HCEC 1CT (cell line): ENCODE data around the gene MGRN1.

Experiments used
- DNase-seq: peaks from one replicate; pipeline ENCODE4 v3.0.0-alpha.2; 2017

Gene MGRN1

DNA sequence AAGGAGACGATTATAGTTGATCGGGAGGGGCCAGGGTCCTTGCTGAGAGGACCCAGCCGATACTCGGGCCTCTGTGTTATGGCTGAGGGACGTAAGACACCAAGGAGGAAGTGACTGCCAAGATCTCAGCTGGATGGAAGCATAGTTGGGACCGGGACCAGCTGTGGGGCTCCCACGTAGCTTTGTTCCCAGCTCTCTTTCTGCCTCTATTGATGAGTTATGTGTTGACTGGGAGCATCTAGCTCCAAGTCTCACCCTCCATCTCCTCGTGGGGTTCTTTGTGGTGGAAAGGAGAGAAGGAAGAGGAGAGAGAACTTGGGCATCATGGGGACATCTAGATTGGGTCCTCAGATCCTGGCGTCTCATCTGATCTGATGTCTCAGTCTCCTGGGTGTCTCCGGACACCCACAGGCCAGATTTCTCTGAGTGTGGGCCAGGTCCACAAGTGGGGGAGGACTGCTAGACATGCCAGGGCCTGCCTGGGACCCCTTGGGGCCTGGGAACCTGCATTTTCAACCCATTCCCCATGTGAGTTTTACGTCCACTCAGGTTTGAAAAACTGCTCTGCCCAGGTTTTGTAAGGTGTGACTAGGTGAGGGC, 1.0 kb downstream of the MGRN1 start:
- DNase-seq = no peak

DNA sequence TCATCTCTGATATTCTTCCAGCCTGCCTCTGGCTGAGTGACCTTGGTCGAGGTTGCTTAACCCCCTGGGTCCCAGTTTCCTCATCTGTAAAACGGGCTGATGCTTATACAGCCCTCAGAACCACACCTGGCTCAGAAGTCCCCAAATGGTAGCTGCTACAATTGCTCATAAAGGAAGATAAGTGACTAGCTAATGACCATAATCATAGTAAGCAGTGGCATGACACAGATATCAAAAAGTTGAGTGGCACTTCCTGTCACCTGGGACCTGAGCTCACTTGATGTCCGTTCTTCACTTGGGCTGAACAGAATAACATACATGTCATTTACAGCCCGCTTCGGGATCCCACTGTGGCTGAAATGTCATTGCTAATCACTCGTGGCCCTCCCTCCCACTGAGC, 1.8 kb downstream of the MGRN1 start:
- no peak for DNase-seq

DNA sequence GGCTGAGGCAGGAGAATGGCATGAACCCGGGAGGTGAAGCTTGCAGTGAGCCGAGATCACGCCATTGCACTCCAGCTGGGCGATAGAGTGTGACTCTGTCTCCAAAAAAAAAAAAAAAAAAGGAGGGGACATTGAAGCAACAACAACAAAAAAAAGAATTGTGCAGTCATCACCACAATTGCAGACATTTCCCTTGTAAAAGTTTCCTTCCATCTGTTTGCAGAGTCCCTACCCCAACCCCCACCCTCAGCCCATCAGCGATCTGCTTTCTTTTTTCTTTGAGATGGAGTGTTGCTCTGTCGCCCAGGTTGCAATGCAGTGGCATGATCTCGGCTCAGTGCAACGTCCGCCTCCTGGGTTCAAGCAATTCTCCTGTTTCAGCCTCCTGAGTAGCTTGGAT, 3.7 kb downstream of the MGRN1 start:
- DNase-seq = no peak

- DNase-seq = no peak
Measured at GRCh38 chr16:4631444-4631843, 6.8 kb downstream of the MGRN1 start.

DNA sequence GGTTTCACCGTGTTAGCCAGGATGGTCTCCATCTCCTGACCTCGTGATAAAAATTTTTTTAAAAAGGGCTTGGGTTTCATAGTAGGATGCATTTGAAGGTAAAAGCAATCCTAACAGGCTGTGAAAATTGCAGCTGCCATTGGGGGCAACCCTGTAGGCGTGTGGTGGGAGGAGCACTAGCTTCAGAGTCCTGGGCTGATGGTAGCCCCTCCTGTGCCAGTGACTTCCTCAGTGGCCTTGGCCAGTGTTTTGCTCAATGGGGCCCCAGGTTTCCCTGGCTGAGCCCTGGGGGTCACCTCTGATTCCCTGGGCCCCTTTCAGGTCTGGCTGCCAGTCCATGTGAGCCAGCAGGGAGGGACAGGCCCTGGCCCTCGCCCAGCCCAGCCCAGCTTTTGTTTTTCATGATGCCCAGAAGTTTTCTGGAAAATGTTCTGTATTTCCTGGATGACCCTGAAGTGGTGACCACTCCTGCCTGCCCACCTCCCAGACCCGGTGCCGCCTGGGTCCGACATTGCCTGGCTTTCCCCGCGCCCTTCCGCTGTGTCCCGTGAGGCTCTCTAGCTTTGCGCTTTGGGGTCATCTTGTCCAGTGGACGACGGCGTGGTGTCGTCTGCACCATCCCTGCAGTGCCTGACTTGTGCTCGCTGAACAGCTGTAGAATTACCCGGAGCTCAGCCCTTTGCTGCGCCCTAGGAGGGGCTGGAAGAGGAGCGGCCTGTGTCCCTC, 9.4 kb downstream of the MGRN1 start:
- DNase-seq = no peak

- DNase-seq = no peak
Measured at GRCh38 chr16:4634768-4635167, 10.1 kb downstream of the MGRN1 start.

DNA sequence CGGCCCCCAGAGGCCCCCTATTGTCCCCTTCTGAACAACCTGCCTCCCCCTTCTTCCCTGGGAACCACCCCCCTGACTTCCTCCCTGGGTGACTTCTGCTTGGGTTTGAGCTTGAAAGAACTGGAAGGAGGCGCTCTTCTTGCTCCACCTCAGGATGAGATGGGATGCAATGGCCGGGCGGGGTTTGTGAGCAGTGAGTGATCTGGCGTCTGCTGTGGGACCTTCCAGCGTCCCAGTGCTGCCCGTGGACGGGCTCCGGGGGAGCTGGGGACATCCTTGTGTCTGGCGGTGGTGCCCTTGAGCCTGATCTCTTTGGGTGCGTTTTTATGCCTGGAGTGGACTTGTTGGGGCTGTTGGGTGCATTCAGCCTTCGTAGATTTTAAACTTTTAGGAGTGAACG, 11.6 kb downstream of the MGRN1 start:
- DNase-seq = no peak

- no peak for DNase-seq
Measured at GRCh38 chr16:4637501-4638166, 13.0 kb downstream of the MGRN1 start.

DNA sequence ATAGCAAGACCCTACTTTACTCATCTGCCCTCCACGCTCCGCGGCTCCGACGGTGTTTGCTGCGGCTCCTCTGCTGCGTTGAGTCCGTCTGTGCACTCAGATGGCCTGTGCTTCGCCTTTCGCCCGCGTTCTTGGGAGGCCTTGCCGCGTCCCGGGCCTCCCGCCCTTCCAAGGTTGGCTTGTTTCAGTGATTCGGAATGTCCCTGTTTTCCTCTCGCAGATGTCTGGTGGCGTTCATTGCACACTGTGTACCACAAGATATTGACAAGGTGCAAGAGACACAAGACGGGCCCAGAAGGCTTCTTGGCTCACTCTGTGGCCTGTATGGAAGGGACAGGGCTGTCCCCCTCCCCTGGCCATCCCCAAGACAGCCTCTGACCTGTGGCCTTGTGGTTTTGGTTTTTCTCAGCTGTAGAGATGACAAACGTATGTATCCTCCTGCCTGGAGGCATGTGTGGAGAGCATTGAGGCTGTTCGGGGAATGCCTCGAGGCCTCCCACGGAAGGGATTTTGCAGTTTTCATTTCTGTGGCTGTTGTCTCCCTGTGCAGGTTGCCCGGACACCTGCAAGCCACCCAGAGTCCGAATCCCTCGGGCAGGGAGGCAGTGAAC, 15.4 kb downstream of the MGRN1 start:
- no peak for DNase-seq

GRCh38 chr16:4640572-4641305, 16.1 kb downstream of the MGRN1 start:
- DNase-seq = no peak

GRCh38 chr16:4641306-4641687, 16.7 kb downstream of the MGRN1 start:
- no peak for DNase-seq

GRCh38 chr16:4641895-4642294, 17.3 kb downstream of the MGRN1 start:
- DNase-seq = no peak

DNA sequence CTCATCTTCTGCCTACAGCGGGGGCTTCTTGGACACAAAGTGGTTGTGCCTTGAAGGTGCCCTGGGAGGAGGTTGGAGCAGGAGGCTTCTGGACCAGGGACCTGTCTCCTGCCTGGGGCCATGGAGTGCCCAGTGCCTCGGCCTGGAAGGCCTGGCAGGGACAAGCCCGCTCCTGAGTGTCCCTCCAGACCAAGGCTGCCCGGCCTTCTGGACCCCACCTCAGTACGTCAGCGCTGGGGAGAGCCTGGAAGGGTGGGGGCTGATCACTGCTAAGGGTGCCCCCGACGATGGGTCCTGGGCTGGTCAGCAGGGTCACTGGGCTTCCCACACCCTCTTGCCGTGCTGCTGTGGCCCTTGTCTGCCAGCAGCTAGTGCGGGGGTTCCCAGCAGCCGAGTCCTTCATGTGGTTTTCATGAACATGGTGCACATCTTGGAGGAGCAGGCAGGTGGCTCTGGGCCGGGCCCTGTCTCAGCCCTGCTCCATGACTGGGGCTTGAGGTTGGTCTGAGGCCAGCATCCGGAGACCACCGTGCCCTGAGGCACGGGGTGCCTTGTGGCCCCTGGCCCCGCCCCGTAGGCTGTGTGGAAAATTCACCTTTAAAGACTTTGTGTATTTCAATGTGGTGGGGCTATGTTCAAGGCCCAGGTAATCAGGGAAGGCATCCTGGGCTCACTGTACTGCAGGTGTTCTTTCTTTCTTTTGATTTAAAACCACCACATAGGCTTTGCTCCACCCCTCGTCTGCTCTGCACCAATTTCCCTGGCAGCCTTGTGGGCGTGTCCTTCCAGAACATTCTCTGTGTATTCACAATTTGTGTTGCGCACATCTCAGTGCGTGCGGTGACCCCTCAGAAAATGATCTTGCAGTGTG, 22.4 kb downstream of the MGRN1 start:
- no peak for DNase-seq

GRCh38 chr16:4647644-4647980, 23.0 kb downstream of the MGRN1 start:
- no peak for DNase-seq

GRCh38 chr16:4648917-4649316, 24.3 kb downstream of the MGRN1 start:
- no peak for DNase-seq

DNA sequence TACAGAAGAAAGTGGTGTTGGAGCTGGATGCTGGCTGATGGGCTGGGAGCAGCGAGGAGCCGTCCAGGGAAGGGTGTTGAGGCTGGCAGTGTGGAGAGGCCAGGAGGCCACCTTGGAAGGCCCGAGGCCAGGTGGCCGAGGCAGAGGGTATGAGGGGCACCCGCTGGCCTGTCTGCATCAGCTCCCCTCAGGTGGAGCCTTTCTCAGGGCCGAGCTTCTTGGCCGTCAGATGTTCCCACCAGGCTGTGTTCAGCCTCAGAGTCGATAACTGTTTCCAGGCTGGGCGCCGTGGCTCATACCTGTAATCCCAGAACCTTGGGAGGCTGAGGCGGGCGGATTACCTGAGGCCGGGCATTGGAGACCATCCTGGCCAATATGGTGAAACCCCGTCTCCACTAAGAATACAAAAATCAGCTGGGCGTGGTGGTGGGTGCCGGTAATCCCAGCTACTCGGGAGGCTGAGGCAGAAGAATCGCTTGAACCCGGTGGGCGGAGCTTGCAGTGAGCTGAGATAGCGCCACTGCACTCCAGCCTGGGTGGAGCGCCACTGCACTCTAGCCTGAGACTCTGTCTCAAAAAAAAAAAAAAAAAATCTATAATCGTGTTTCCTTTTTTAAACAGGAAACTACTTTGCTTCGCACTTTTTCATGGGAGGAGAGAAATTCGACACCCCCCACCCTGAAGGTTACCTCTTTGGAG, 25.3 kb downstream of the MGRN1 start:
- no peak for DNase-seq

DNA sequence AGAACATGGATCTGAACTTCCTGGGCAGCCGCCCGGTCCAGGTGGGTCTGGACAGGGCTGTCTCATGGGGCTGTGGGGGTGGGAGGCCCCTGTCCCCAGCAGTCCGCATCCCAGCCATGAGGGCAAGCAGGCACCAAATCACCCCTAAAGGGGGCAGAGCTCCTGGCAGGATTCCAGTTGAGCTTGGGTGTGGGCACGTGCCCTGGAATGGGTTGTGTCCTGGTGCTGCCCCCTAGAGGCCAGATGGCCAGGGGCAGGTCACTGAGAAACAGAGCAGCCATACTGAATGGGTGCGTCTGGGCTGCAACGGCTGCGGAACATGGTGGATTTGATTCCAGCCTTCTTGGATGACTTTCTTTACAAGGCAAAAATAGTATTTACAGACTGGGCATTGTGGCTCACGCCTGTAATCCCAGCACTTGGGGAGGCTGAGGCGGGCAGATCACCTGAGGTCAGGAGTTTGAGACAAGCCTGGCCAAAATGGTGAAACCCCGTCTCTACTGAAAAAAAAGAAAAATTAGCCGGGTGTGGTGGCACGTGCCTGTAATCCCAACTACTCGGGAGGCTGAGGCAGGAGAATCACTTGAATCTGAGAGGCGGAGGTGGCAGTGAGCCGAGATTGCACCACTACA, 25.9 kb downstream of the MGRN1 start:
- peak; percentile 21 for DNase-seq

- no peak for DNase-seq
Measured at GRCh38 chr16:4651827-4652226, 27.2 kb downstream of the MGRN1 start.

GRCh38 chr16:4652561-4652960, 27.9 kb downstream of the MGRN1 start:
- DNase-seq = no peak

GRCh38 chr16:4654011-4654963, 29.7 kb downstream of the MGRN1 start:
- no peak for DNase-seq
